DOHH2 (cell line): ENCODE data around the gene HTN3.
"Not testable (repeated sequence)": the region's sequence is repeated elsewhere in the genome, so short reads cannot be mapped to it uniquely, and the experiment has no call there.

Experiments used
- H3F3A ChIP-seq: fragments of 200-600 bp; sonication (generic), shearing (Covaris generic); 2 replicates; pipeline ENCODE4 v1.6.0; 2016; ENCODE audit warnings: antibody characterized with exemption, mild to moderate bottlenecking; ENCODE audit not compliant: control insufficient read depth, insufficient read depth
- H3K27ac ChIP-seq: fragments of 200-600 bp; sonication (generic); 2 replicates; pipeline ENCODE4 v1.5.1; 2014; ENCODE audit warnings: low read depth, mild to moderate bottlenecking, low read length, moderate library complexity
- H3K27me3 ChIP-seq: fragments of 200-600 bp; sonication (generic); 2 replicates; pipeline ENCODE4 v1.6.1; 2014; ENCODE audit warnings: mild to moderate bottlenecking, low read length, mixed read lengths; ENCODE audit not compliant: control insufficient read depth
- H3K36me3 ChIP-seq: fragments of 200-600 bp; sonication (generic); 2 replicates; pipeline ENCODE4 v1.6.1; 2014; ENCODE audit warnings: mild to moderate bottlenecking, low read length, moderate library complexity, mixed read lengths; ENCODE audit not compliant: control insufficient read depth
- H3K4me1 ChIP-seq: fragments of 200-600 bp; sonication (generic); 2 replicates; pipeline ENCODE4 v1.6.1; 2014; ENCODE audit warnings: mild to moderate bottlenecking, low read length, mixed read lengths; ENCODE audit not compliant: control insufficient read depth
- H3K4me2 ChIP-seq: fragments of 200-600 bp; sonication (generic); 2 replicates; pipeline ENCODE4 v1.6.0; 2014; ENCODE audit warnings: mild to moderate bottlenecking, low read length, moderate library complexity
- H3K4me3 ChIP-seq: fragments of 200-600 bp; sonication (generic); 2 replicates; pipeline ENCODE4 v1.5.1; 2014; ENCODE audit warnings: mild to moderate bottlenecking, low read length, mixed read lengths
- H3K79me2 ChIP-seq: fragments of 200-600 bp; sonication (generic); 2 replicates; pipeline ENCODE4 v1.6.1; 2014; ENCODE audit warnings: mild to moderate bottlenecking, low read length, mixed read lengths; ENCODE audit not compliant: control insufficient read depth
- H3K9me2 ChIP-seq: fragments of 200-600 bp; sonication (generic); replicated peaks from 2 replicates; pipeline ENCODE4 v1.6.1; 2014; ENCODE audit warnings: mild to moderate bottlenecking, low read length, mixed read lengths; ENCODE audit not compliant: control insufficient read depth
- H3K9me3 ChIP-seq: fragments of 200-600 bp; sonication (generic); 2 replicates; pipeline ENCODE4 v1.6.1; 2014; ENCODE audit warnings: antibody characterized with exemption, low read length, mixed read lengths; ENCODE audit not compliant: control insufficient read depth, insufficient read depth
- H4K20me1 ChIP-seq: fragments of 200-600 bp; sonication (generic); 2 replicates; pipeline ENCODE4 v1.6.0; 2014; ENCODE audit warnings: low read depth, mild to moderate bottlenecking, antibody characterized with exemption, low read length, moderate library complexity; ENCODE audit not compliant: control insufficient read depth, insufficient read depth
- EZH2phosphoT487 ChIP-seq: fragments of 200-600 bp; sonication (generic); IDR thresholded peaks from 2 replicates; pipeline ENCODE4 v1.6.1; 2017; ENCODE audit warnings: borderline replicate concordance, mild to moderate bottlenecking, antibody characterized with exemption, low read length, moderate library complexity, mixed read lengths
- TF ChIP-seq, protein P1 (sequence below): fragments of 200-600 bp; sonication (generic); IDR thresholded peaks from one replicate; pipeline ENCODE4 v1.5.1; 2014; ENCODE audit warnings: antibody characterized with exemption, mild to moderate bottlenecking, low read depth, low read length; ENCODE audit not compliant: poor library complexity, severe bottlenecking

HTN3 gene

DNA sequence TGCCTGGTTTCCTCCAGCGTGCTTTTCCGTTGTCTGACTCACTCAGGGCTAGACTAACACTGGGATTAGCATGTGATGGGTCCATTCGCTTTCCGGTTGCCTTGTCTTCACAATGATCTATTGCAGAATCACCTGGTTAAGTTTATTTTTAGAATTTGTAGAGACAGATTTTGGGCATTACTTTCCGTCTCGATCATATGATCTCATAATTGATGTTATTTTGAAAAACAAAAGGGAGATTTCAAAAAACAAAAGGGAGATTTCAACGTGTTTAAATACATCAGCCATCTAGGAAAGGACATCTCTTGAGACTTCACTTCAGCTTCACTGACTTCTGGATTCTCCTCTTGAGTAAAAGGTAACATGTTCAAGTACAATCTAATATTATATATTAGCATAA is at the start of gene HTN3:
Gene HTN3 (plus strand): TSS at position 301 of the 400 bp plus-strand sequence. CDS start 2,282 bp downstream, outside the sequence.
- not testable (repeated sequence) for H3K79me2 ChIP-seq, H3K27me3 ChIP-seq, H3K36me3 ChIP-seq, H3F3A ChIP-seq, H3K27ac ChIP-seq, H3K9me3 ChIP-seq, H3K4me1 ChIP-seq, H3K9me2 ChIP-seq, H4K20me1 ChIP-seq, H3K4me3 ChIP-seq, H3K4me2 ChIP-seq

DNA sequence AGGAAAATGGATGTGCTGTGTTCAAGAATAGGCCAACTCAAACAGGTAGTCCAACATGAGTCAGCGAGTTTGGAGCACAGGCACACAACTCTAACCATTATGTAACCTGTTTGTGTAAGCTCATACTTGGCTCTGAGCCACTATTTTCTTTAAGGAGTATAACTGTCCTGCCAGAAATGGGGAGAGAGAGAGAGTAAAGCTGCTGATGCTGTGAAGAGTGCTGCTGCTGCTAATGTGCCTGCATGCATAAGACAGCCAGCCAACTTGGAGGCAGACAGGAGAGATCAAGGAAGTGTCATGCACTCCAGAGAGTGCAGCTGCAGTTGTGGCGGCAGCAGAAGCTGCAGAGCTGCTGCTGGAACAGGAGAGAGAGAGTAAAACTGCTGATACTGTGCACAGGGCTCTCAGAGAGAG is 44.2 kb upstream of the HTN3 start:
- H3K9me3 ChIP-seq, result no peaks in the 10 kb centered on the region
- no peaks in the 10 kb centered on the region for H4K20me1 ChIP-seq
- no peaks in the 10 kb centered on the region for H3F3A ChIP-seq
- no peaks in the 10 kb centered on the region for H3K9me2 ChIP-seq
- H3K4me1 ChIP-seq, result no peaks in the 10 kb centered on the region
- H3K4me3 ChIP-seq, result no peak overlapping the region
- no peak overlapping the region for H3K4me2 ChIP-seq
- H3K36me3 ChIP-seq, result no peaks in the 10 kb centered on the region
- TF ChIP-seq EZH2phosphoT487, result no peak
- TF ChIP-seq, protein P1, sequence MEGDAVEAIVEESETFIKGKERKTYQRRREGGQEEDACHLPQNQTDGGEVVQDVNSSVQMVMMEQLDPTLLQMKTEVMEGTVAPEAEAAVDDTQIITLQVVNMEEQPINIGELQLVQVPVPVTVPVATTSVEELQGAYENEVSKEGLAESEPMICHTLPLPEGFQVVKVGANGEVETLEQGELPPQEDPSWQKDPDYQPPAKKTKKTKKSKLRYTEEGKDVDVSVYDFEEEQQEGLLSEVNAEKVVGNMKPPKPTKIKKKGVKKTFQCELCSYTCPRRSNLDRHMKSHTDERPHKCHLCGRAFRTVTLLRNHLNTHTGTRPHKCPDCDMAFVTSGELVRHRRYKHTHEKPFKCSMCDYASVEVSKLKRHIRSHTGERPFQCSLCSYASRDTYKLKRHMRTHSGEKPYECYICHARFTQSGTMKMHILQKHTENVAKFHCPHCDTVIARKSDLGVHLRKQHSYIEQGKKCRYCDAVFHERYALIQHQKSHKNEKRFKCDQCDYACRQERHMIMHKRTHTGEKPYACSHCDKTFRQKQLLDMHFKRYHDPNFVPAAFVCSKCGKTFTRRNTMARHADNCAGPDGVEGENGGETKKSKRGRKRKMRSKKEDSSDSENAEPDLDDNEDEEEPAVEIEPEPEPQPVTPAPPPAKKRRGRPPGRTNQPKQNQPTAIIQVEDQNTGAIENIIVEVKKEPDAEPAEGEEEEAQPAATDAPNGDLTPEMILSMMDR, result no peak
- no peaks in the 10 kb centered on the region for H3K79me2 ChIP-seq
- no peak overlapping the region for H3K27ac ChIP-seq
- H3K27me3 ChIP-seq, result no peaks in the 10 kb centered on the region

DNA sequence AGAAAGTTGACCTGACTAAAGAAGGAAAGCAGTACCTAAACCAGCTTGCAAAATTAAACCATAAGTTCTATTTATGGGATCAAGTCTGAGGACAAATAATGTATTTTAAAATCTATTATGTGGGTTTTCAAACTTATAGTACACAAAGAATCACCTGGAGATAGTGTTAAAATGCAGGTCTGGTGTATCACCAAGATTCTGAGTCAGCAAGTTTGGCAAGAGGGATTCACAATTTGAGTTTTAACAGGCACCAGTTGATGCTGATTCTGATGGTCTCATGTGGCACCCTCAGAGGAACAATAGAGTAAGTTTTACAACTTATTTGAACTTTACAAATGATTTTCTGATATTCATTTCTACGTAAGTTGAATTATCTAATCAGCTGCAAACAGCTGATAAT is 41.6 kb upstream of the HTN3 start:
- Histone ChIP-seq H3K4me3 (no peak overlapping the region), H4K20me1 (no peaks in the 10 kb centered on the region), H3F3A (no peaks in the 10 kb centered on the region), H3K27me3 (no peaks in the 10 kb centered on the region), H3K27ac (no peak overlapping the region), H3K36me3 (no peaks in the 10 kb centered on the region), H3K9me3 (no peaks in the 10 kb centered on the region), H3K4me2 (no peak overlapping the region), H3K79me2 (no peaks in the 10 kb centered on the region), H3K4me1 (no peaks in the 10 kb centered on the region), H3K9me2 (no peaks in the 10 kb centered on the region)
- TF ChIP-seq, protein P1, result no peak
- TF ChIP-seq EZH2phosphoT487, result no peak

DNA sequence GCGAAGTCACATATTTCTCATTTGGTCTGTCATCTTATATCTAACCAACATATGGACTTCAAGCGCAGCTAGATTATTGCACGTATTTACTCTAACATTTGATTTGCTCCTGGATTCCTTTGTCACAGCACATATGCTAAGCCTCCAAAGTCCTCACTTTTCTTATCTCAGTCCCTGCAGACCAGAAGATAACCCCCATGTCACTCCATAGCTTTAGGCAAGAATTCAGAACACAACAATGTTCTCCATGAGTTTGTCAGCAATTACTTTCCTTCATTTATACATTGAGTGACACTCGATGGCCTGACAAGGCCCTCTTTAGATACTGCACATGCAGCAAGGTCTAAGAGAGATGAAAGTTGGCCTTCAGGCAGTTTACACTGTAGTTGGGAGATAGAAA is 37.2 kb upstream of the HTN3 start:
- Histone ChIP-seq H4K20me1 (no peaks in the 10 kb centered on the region), H3K9me2 (no peaks in the 10 kb centered on the region), H3F3A (no peaks in the 10 kb centered on the region), H3K4me3 (no peak overlapping the region), H3K27ac (no peak overlapping the region), H3K9me3 (no peaks in the 10 kb centered on the region), H3K79me2 (no peaks in the 10 kb centered on the region), H3K4me2 (no peak overlapping the region), H3K4me1 (no peaks in the 10 kb centered on the region), H3K27me3 (no peaks in the 10 kb centered on the region), H3K36me3 (no peaks in the 10 kb centered on the region)
- no peak for TF ChIP-seq EZH2phosphoT487
- TF ChIP-seq, protein P1, result no peak
